Adrenal gland (tissue), 12 donors: ENCODE data around the gene KNG1. TPM values are rescaled to one million over a fixed set of nuclear protein-coding genes. Genes with fewer than 3 reads are reported as not detected.

Experiments used
- DNase-seq, 7 donors: peaks; one replicate each; pipeline ENCODE4 v3.0.0-alpha.2; 2019 to 2020
- H3K27ac ChIP-seq, 5 donors: fragments of 200-600 bp; sonication (generic) in 4 of 5; 1 replicate in 3 of 5; 2 replicates in 2 of 5; pipeline versions ENCODE4 v1.5.1 to v1.8.0; 2016 to 2020; ENCODE audit warnings: mild to moderate bottlenecking in 1 of 5
- H3K27me3 ChIP-seq: fragments of 200-600 bp; 2 replicates; pipeline ENCODE4 v1.8.0; 2021
- H3K36me3 ChIP-seq, 2 donors: fragments of 200-600 bp; replicated peaks in 1 of 2; 1 replicate in 1 of 2; 2 replicates in 1 of 2; pipeline versions ENCODE4 v1.5.1 to v1.8.0; 2018 to 2022
- H3K4me1 ChIP-seq, 2 donors: fragments of 200-600 bp; replicated peaks in 1 of 2; 1 replicate in 1 of 2; 2 replicates in 1 of 2; pipeline versions ENCODE4 v1.5.1 to v1.8.0; 2018 to 2021
- H3K4me3 ChIP-seq, 4 donors: fragments of 200-600 bp; sonication (generic) in 3 of 4; one replicate each; pipeline ENCODE4 v1.5.1; 2016 to 2018
- H3K9me3 ChIP-seq, 3 donors: fragments of 200-600 bp; sonication (generic) in 1 of 3; replicated peaks in 1 of 3; 1 replicate in 2 of 3; 2 replicates in 1 of 3; pipeline versions ENCODE4 v1.5.1 to v1.8.0; 2016 to 2021
- CTCF ChIP-seq, 6 experiments: fragments of 450-650 bp in 4 of 6; fragments of 200-600 bp in 2 of 6; sonication (generic) in 1 of 6; IDR thresholded peaks; 1 replicate in 5 of 6; 2 replicates in 1 of 6; pipeline versions ENCODE4 v1.5.1 to v1.8.0; 2016 to 2021; ENCODE audit warnings: antibody characterized with exemption in 6 of 6, mild to moderate bottlenecking in 2 of 6, moderate library complexity in 1 of 6
- POLR2A ChIP-seq, 2 donors: fragments of 450-650 bp; IDR thresholded peaks; one replicate each; pipeline ENCODE4 v1.6.1; 2017; ENCODE audit warnings: antibody characterized with exemption in 2 of 2, mild to moderate bottlenecking in 2 of 2, moderate library complexity in 1 of 2
- WGBS, 4 donors: extraction: QIAGEN DNeasy Blood & Tissue Kit in 2 of 4; methylation state at CpG; one replicate each; pipeline versions ENCODE4 v1.1.5 to v1.1.7; 2013 to 2017; 5-methylcytosine and 5-hydroxymethylcytosine counted together
- intact Hi-C, 2 donors: fragments of 100-400 bp; cut with DNase I; formaldehyde crosslinking; loops; one replicate each; pipeline versions ENCODE4 v1.14.1 to v1.15.0; 2022 to 2023
- polyA plus RNA-seq, 3 donors: library from polyadenylated mRNA; stranded (reverse); fragments of 200-250 nt in 2 of 3; fragments of 350-450 nt in 1 of 3; fragmentation: Illumina TruSeq in 1 of 3; extraction: RNeasy Lipid Tissue Mini Kit (QIAGEN cat#74804) in 1 of 3; gene quantifications; one replicate each; pipeline ENCODE4 v1.2.3, GENCODE V29; 2013 to 2014
- total RNA-seq, 9 donors: library from RNA; depleted of rRNA in 4 of 9; stranded (reverse); fragments of >200 nt in 4 of 9; fragments of 120-200 nt in 1 of 9; fragmentation: NEBNext Ultra II Directional in 1 of 9; extraction: Animal tissue kit (Norgen Biotek cat#: 25700) in 1 of 9; gene quantifications; one replicate each; pipeline versions ENCODE4 v1.1.0 to v1.2.4, GENCODE V29; 2013 to 2023
- donor health status: healthy with polysubstance abuse.
- donor health status: Bipolar disorder and iron deficiency.
- donor health status: DM: yes; HTN: yes; CAD: no.
- donor health status: DM: no; HTN: no; CAD: no.
- donor health status: DM: no; HTN: no; CAD: no.
- donor health status: DM: yes; HTN: yes; CAD: no.

KNG1 gene
- total and polyA plus RNA-seq, 12 donors = 0.16 to 0.38 (median 0.26) TPM; not detected in 8

GRCh38 chr3:186785495-186786018 lies 68.4 kb downstream of the KNG1 start:
- intact Hi-C loops = no loop called here
- Histone ChIP-seq H3K4me1 (peaks cover 15 to 50% of the 10 kb centered on the region in 2 donors), H3K9me3 (no peaks in the 10 kb centered on the region), H3K36me3 (peaks cover 0 to 63% of the 10 kb centered on the region in 2 donors), H3K27ac (peak overlapping the region in 1 of 5 donors; percentile 97), H3K27me3 (no peaks in the 10 kb centered on the region), H3K4me3 (peak overlapping the region in 2 of 4 donors; percentile 13 to 78)
- DNase-seq = no peak
- TF ChIP-seq CTCF (IDR thresholded peaks at IDR 0.05) (no peak), POLR2A (IDR thresholded peaks at IDR 0.05) (no peak)
- WGBS, 4 donors = 13 to 17% (median 15%) methylated on average over 7 of the region's 7 CpGs

- TF ChIP-seq POLR2A (IDR thresholded peaks at IDR 0.05) (no peak), CTCF (IDR thresholded peaks at IDR 0.05) (no peak)
- H3K27ac ChIP-seq = peak overlapping the region in 1 of 5 donors; percentile 11
- H3K36me3 ChIP-seq = peaks cover 0 to 63% of the 10 kb centered on the region in 2 donors
- H3K4me1 ChIP-seq = peaks cover 15 to 50% of the 10 kb centered on the region in 2 donors
- H3K27me3 ChIP-seq = no peaks in the 10 kb centered on the region
- intact Hi-C loops = no loop called here
- H3K4me3 ChIP-seq = peak overlapping the region in 1 of 4 donors; percentile 4
- H3K9me3 ChIP-seq = no peaks in the 10 kb centered on the region
- WGBS, 4 donors = 59 to 66% (median 63%) methylated on average over 3 of the region's 3 CpGs
- DNase-seq = no peak
Observed at GRCh38 chr3:186786922-186787321, 69.8 kb downstream of the KNG1 start.

- Histone ChIP-seq H3K27me3 (no peaks in the 10 kb centered on the region), H3K4me1 (peaks cover 15 to 45% of the 10 kb centered on the region in 2 donors), H3K4me3 (peak overlapping the region in 1 of 4 donors; percentile 4), H3K9me3 (no peaks in the 10 kb centered on the region), H3K27ac (peak overlapping the region in 1 of 5 donors; percentile 11), H3K36me3 (peaks cover 0 to 63% of the 10 kb centered on the region in 2 donors)
- 73 to 79% (median 76%) methylated on average over 15 of the region's 15 CpGs for WGBS, 4 donors
- DNase-seq = no peak
- intact Hi-C loops = no loop called here
- TF ChIP-seq POLR2A (IDR thresholded peaks at IDR 0.05) (peak in 1 of 2 donors; percentile 16), CTCF (IDR thresholded peaks at IDR 0.05) (no peak)
Observed at GRCh38 chr3:186787642-186788481, 70.7 kb downstream of the KNG1 start.

- H3K4me3 ChIP-seq = no peak overlapping the region
- intact Hi-C loops = no loop called here
- H3K9me3 ChIP-seq = no peaks in the 10 kb centered on the region
- H3K27me3 ChIP-seq = no peaks in the 10 kb centered on the region
- TF ChIP-seq POLR2A (IDR thresholded peaks at IDR 0.05) (no peak), CTCF (IDR thresholded peaks at IDR 0.05) (no peak)
- DNase-seq = no peak
- peaks cover 0 to 63% of the 10 kb centered on the region in 2 donors for H3K36me3 ChIP-seq
- H3K4me1 ChIP-seq = peaks cover 15 to 45% of the 10 kb centered on the region in 2 donors
- WGBS, 4 donors = 49 to 55% (median 50%) methylated on average over 13 of the region's 13 CpGs
- H3K27ac ChIP-seq = no peak overlapping the region
Observed at GRCh38 chr3:186788482-186789370, 71.6 kb downstream of the KNG1 start.
